Fibroblast of lung (primary cell): ENCODE results near the gene BCAR3. TPM values are rescaled to one million over a fixed set of nuclear protein-coding genes. Genes with fewer than 3 reads are reported as not detected.

ENCODE experiments used
- DNase-seq, 2 donors: peaks; one replicate each; pipeline versions ENCODE4 v3.0.0 to v3.0.0-alpha.2; 2010; ENCODE audit warnings: low read depth in 2 of 2
- H2AFZ ChIP-seq: 2 replicates; pipeline ENCODE4 v1.5.1; 2012; ENCODE audit warnings: low read length, control low read depth, inconsistent platforms
- H3K27ac ChIP-seq: 2 replicates; pipeline ENCODE4 v1.5.1; 2011; ENCODE audit warnings: low read length, control low read depth; ENCODE audit not compliant: insufficient read depth
- H3K27me3 ChIP-seq: 2 replicates; pipeline ENCODE4 v1.5.1; 2011; ENCODE audit warnings: mild to moderate bottlenecking, low read length; ENCODE audit not compliant: control insufficient read depth, insufficient read depth
- H3K36me3 ChIP-seq: 2 replicates; pipeline ENCODE4 v1.5.1; 2011; ENCODE audit warnings: low read length; ENCODE audit not compliant: control insufficient read depth, insufficient read depth
- H3K4me1 ChIP-seq: 2 replicates; pipeline ENCODE4 v1.5.1; 2011; ENCODE audit warnings: low read length; ENCODE audit not compliant: control insufficient read depth, insufficient read depth; ENCODE audit errors: extremely low read depth
- H3K4me2 ChIP-seq: 2 replicates; pipeline ENCODE4 v1.5.1; 2011; ENCODE audit warnings: low read length, control low read depth; ENCODE audit not compliant: insufficient read depth; ENCODE audit errors: extremely low read depth
- H3K4me3 ChIP-seq, 4 experiments: fragments of 200-600 bp in 1 of 4; sonication (generic) in 1 of 4; replicated peaks in 1 of 4; 2 replicates each; pipeline ENCODE4 v1.5.1; 2011 to 2016; ENCODE audit warnings: low read length in 4 of 4, low read depth in 3 of 4, mild to moderate bottlenecking in 3 of 4, control low read depth in 2 of 4, inconsistent platforms in 1 of 4, mixed read lengths in 1 of 4; ENCODE audit not compliant: insufficient read depth in 1 of 4; ENCODE audit errors: control extremely low read depth in 1 of 4
- H3K79me2 ChIP-seq: 2 replicates; pipeline ENCODE4 v1.5.1; 2012; ENCODE audit warnings: mild to moderate bottlenecking, low read length, inconsistent platforms; ENCODE audit not compliant: control insufficient read depth, insufficient read depth
- H3K9ac ChIP-seq: 2 replicates; pipeline ENCODE4 v1.5.1; 2011; ENCODE audit warnings: mild to moderate bottlenecking, low read length, control low read depth; ENCODE audit not compliant: insufficient read depth
- H3K9me3 ChIP-seq: 2 replicates; pipeline ENCODE4 v1.5.1; 2012; ENCODE audit warnings: low read depth, low read length; ENCODE audit not compliant: control insufficient read depth, insufficient read depth
- H4K20me1 ChIP-seq: 2 replicates; pipeline ENCODE4 v1.5.1; 2011; ENCODE audit warnings: low read length; ENCODE audit not compliant: control insufficient read depth, insufficient read depth; ENCODE audit errors: extremely low read depth
- CTCF ChIP-seq, 2 donors: IDR thresholded peaks in 1 of 2; conservative IDR thresholded peaks in 1 of 2; 1 replicate in 1 of 2; 2 replicates in 1 of 2; pipeline ENCODE4 v1.5.1; 2011 to 2012; ENCODE audit warnings: low read length in 2 of 2, control low read depth in 1 of 2, inconsistent platforms in 1 of 2, low read depth in 1 of 2, mild to moderate bottlenecking in 1 of 2
- EZH2 ChIP-seq: IDR thresholded peaks from 2 replicates; pipeline ENCODE4 v1.5.1; 2012; ENCODE audit warnings: low read length, control low read depth, mild to moderate bottlenecking; ENCODE audit errors: missing control alignments
- polyA plus RNA-seq, 2 donors: library from polyadenylated mRNA; depleted of rRNA in 1 of 2; stranded (reverse) in 1 of 2; unstranded in 1 of 2; fragments of >200 nt; gene quantifications; 2 replicates each; pipeline ENCODE4 v1.2.1, GENCODE V29; 2011 to 2012; ENCODE audit warnings: missing spikeins in 1 of 2
- total RNA-seq: library from RNA; depleted of rRNA; stranded (reverse); fragments of >200 nt; gene quantifications from 2 replicates; pipeline ENCODE4 v1.2.1, GENCODE V29; 2014

Gene BCAR3
- total and polyA plus RNA-seq, 2 donors (not counting 1 experiment from before 2014, with no cell fraction given): 12.6 to 35.2 TPM

GRCh38 chr1:93628681-93629080, 53.0 kb downstream of the BCAR3 start:
- Histone ChIP-seq H3K9ac (no peak overlapping the region), H3K4me1 (peaks cover 23% of the 10 kb centered on the region), H3K79me2 (peaks cover 67% of the 10 kb centered on the region), H3K27me3 (no peaks in the 10 kb centered on the region), H3K9me3 (no peaks in the 10 kb centered on the region), H3K4me2 (no peak overlapping the region), H2AFZ (no peak overlapping the region), H3K4me3 (no peak overlapping the region), H3K27ac (no peak overlapping the region), H3K36me3 (peaks cover 3% of the 10 kb centered on the region), H4K20me1 (no peaks in the 10 kb centered on the region)
- DNase-seq: peak in 1 of 2 donors; percentile 63
- TF ChIP-seq EZH2 (no peak), CTCF (conservative IDR thresholded peaks at IDR 0.05 in 1 of 2, IDR thresholded peaks at IDR 0.05 in 1 of 2; ENCODE audit: low read depth in 1 of 2, low read length in 2 of 2) (no peak)

GRCh38 chr1:93625582-93626327, 55.9 kb downstream of the BCAR3 start:
- Histone ChIP-seq H3K9ac (no peak overlapping the region), H2AFZ (no peak overlapping the region), H3K79me2 (peaks cover 78% of the 10 kb centered on the region), H3K36me3 (no peaks in the 10 kb centered on the region), H3K9me3 (no peaks in the 10 kb centered on the region), H3K27me3 (no peaks in the 10 kb centered on the region), H4K20me1 (no peaks in the 10 kb centered on the region), H3K4me3 (no peak overlapping the region), H3K4me2 (no peak overlapping the region), H3K4me1 (peaks cover 31% of the 10 kb centered on the region), H3K27ac (peak overlapping the region; percentile 2)
- no peak for TF ChIP-seq EZH2
- TF ChIP-seq CTCF (conservative IDR thresholded peaks at IDR 0.05 in 1 of 2, IDR thresholded peaks at IDR 0.05 in 1 of 2; ENCODE audit: low read depth in 1 of 2, low read length in 2 of 2): no peak
- peak; percentile 89 to 98 for DNase-seq

GRCh38 chr1:93623875-93624274, 57.8 kb downstream of the BCAR3 start:
- Histone ChIP-seq H2AFZ (no peak overlapping the region), H3K4me3 (no peak overlapping the region), H3K4me1 (peaks cover 37% of the 10 kb centered on the region), H3K4me2 (no peak overlapping the region), H3K79me2 (peaks cover 86% of the 10 kb centered on the region), H4K20me1 (no peaks in the 10 kb centered on the region), H3K36me3 (no peaks in the 10 kb centered on the region), H3K27ac (no peak overlapping the region), H3K27me3 (no peaks in the 10 kb centered on the region), H3K9ac (no peak overlapping the region), H3K9me3 (no peaks in the 10 kb centered on the region)
- DNase-seq: peak; percentile 62 to 88
- TF ChIP-seq CTCF (conservative IDR thresholded peaks at IDR 0.05 in 1 of 2, IDR thresholded peaks at IDR 0.05 in 1 of 2; ENCODE audit: low read depth in 1 of 2, low read length in 2 of 2) (no peak), EZH2 (no peak)
